Measurements from ENCODE around the gene MECR. TPM values are rescaled to one million over a fixed set of nuclear protein-coding genes. Genes with fewer than 3 reads are reported as not detected.

The MECR gene
- total RNA-seq, 1 donor from 2014 or later, result 28.8 TPM

- no peaks in the 10 kb centered on the region for H3K9me3 Mint-ChIP-seq (ENCODE audit: low read depth)
- H3K36me3 Mint-ChIP-seq (ENCODE audit: insufficient read depth), result no peaks in the 10 kb centered on the region
- peaks cover 20% of the 10 kb centered on the region for H3K4me1 Mint-ChIP-seq (ENCODE audit: low read depth)
- DNase-seq (ENCODE audit: low spot score, unreplicated experiment), result no peak
- H3K4me3 Mint-ChIP-seq (ENCODE audit: low read depth), result no peak overlapping the region
- H3K27me3 Mint-ChIP-seq, result peaks cover 19% of the 10 kb centered on the region
- TF ChIP-seq, protein P1, sequence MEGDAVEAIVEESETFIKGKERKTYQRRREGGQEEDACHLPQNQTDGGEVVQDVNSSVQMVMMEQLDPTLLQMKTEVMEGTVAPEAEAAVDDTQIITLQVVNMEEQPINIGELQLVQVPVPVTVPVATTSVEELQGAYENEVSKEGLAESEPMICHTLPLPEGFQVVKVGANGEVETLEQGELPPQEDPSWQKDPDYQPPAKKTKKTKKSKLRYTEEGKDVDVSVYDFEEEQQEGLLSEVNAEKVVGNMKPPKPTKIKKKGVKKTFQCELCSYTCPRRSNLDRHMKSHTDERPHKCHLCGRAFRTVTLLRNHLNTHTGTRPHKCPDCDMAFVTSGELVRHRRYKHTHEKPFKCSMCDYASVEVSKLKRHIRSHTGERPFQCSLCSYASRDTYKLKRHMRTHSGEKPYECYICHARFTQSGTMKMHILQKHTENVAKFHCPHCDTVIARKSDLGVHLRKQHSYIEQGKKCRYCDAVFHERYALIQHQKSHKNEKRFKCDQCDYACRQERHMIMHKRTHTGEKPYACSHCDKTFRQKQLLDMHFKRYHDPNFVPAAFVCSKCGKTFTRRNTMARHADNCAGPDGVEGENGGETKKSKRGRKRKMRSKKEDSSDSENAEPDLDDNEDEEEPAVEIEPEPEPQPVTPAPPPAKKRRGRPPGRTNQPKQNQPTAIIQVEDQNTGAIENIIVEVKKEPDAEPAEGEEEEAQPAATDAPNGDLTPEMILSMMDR (IDR thresholded peaks at IDR 0.05; ENCODE audit: unreplicated experiment), result no peak
- H3K27ac Mint-ChIP-seq, result no peak overlapping the region
Observed at GRCh38 chr1:29234471-29234870, 3.7 kb upstream of the MECR start.

DNA sequence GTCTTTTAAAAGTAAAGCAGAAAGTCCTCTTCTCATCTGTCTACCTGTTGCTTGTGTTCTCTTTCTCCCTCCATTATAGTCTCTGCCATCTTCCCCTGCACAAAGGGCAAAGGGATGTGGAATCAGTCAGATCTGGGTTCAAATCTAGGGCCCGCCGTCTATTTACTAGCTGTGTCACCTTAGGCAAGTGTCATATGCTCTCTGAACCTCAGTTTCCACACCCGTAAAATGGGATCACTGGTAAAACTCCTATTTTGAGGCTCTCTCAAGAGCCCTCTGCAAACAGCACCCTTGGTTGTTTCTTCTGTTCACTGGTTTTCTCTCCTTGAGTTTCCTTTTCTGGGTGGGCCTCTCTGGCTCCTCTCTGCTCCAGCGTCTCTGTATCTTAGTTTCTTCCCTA is 3.0 kb upstream of the MECR start:
- Mint-ChIP-seq H3K9me3 (ENCODE audit: low read depth) (no peaks in the 10 kb centered on the region), H3K27ac (no peak overlapping the region), H3K4me3 (ENCODE audit: low read depth) (no peak overlapping the region), H3K36me3 (ENCODE audit: insufficient read depth) (no peaks in the 10 kb centered on the region), H3K4me1 (ENCODE audit: low read depth) (peaks cover 14% of the 10 kb centered on the region), H3K27me3 (peaks cover 19% of the 10 kb centered on the region)
- DNase-seq (ENCODE audit: low spot score, unreplicated experiment), result no peak
- TF ChIP-seq, protein P1 (IDR thresholded peaks at IDR 0.05; ENCODE audit: unreplicated experiment), result no peak

GRCh38 chr1:29232387-29232786 is 1.7 kb upstream of the MECR start:
- Mint-ChIP-seq H3K9me3 (ENCODE audit: low read depth) (no peaks in the 10 kb centered on the region), H3K27me3 (peaks cover 19% of the 10 kb centered on the region), H3K4me3 (ENCODE audit: low read depth) (no peak overlapping the region), H3K27ac (no peak overlapping the region), H3K4me1 (ENCODE audit: low read depth) (peaks cover 10% of the 10 kb centered on the region), H3K36me3 (ENCODE audit: insufficient read depth) (no peaks in the 10 kb centered on the region)
- TF ChIP-seq, protein P1 (IDR thresholded peaks at IDR 0.05; ENCODE audit: unreplicated experiment), result no peak
- no peak for DNase-seq (ENCODE audit: low spot score, unreplicated experiment)

GRCh38 chr1:29230204-29230552 is 556 bp downstream of the MECR start:
- Mint-ChIP-seq H3K4me3 (ENCODE audit: low read depth) (peak overlapping the region; percentile 90), H3K27me3 (peaks cover 19% of the 10 kb centered on the region), H3K27ac (no peak overlapping the region), H3K36me3 (ENCODE audit: insufficient read depth) (no peaks in the 10 kb centered on the region), H3K9me3 (ENCODE audit: low read depth) (no peaks in the 10 kb centered on the region), H3K4me1 (ENCODE audit: low read depth) (peaks cover 4% of the 10 kb centered on the region)
- no peak for DNase-seq (ENCODE audit: low spot score, unreplicated experiment)
- TF ChIP-seq, protein P1 (IDR thresholded peaks at IDR 0.05; ENCODE audit: unreplicated experiment), result no peak

GRCh38 chr1:29227511-29227910 is 3.2 kb downstream of the MECR start:
- no peak for DNase-seq (ENCODE audit: low spot score, unreplicated experiment)
- Mint-ChIP-seq H3K4me1 (ENCODE audit: low read depth) (peaks cover 4% of the 10 kb centered on the region), H3K27me3 (no peaks in the 10 kb centered on the region), H3K36me3 (ENCODE audit: insufficient read depth) (no peaks in the 10 kb centered on the region), H3K27ac (peak overlapping the region; percentile 77), H3K9me3 (ENCODE audit: low read depth) (no peaks in the 10 kb centered on the region), H3K4me3 (ENCODE audit: low read depth) (no peak overlapping the region)
- TF ChIP-seq, protein P1 (IDR thresholded peaks at IDR 0.05; ENCODE audit: unreplicated experiment), result no peak

Measured in progenitor cell of endocrine pancreas (in vitro differentiated cells).